Umbilical cord (tissue), 2 donors: ENCODE measurements around the gene GATA2. TPM values are rescaled to one million over a fixed set of nuclear protein-coding genes. Genes with fewer than 3 reads are reported as not detected.

Experiments used
- DNase-seq: peaks from one replicate; pipeline ENCODE4 v3.0.0-alpha.2; 2015; ENCODE audit warnings: low spot score
- total RNA-seq: library from RNA; depleted of rRNA; stranded (reverse); fragments of >200 nt; gene quantifications from one replicate; pipeline ENCODE4 v1.2.3, GENCODE V29; 2014; ENCODE audit warnings: low replicate concordance; ENCODE audit not compliant: insufficient read depth

The GATA2 gene
- total RNA-seq, 1 donor from 2014 or later, result 3.6 TPM

- DNase-seq, result no peak
Measured at GRCh38 chr3:128473737-128474136, 19.3 kb downstream of the GATA2 start.

GRCh38 chr3:128473180-128473519 is 19.9 kb downstream of the GATA2 start:
- no peak for DNase-seq

DNA sequence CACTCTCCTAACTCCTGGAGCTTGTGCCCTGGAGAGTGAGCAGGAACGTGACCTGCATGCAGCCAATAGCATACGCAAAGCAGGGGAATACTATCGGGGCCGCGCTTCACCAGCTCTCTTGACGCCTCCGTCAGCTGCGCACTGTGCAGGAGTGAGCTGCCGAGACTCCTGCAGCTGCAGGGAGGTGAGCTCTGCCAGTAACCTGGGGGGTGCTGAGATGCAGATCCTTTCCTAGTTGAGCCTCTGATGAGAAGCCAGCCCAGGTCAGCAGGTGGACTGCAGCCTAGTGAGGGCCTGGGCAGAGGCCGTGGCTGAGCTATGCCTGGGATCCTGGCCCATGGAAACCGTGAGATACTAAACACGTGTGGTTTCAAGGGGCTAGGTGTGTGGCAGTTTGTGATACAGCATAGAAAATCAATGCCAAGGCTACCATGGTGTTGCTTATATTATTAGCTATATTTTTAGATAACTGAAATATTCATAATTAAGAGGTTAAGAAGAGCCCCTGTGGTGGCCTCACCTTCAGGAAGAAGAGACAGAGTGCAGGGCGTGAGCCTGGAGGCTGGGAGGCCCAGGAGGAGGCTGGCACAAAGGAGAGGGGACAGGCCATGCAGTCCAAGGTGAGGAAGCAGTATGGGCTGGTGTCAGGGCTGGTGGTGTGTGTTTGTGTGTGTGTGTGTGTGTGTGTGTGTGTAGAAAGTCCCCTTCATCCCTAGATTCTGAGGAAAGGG is 20.4 kb downstream of the GATA2 start:
- no peak for DNase-seq

DNA sequence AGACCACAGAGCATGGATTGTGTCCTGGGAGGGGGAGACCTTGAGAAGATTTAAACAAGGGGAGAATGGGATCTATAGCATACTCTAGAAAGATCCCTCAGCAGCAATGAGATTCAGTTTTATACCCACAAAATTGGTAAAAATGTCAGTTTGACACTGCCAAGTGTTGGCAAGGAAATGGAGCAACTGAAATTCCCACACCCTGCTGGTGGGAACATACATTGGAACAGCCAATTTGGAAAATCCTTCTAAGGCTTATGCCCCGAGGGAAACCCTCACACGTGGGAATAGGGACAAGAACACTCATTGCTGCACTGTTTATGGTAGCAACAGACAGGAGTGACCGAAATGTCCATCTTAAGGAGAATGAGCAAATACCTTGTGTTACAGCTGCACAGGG is 21.3 kb downstream of the GATA2 start:
- no peak for DNase-seq

- DNase-seq, result no peak
Measured at GRCh38 chr3:128471110-128471509, 21.9 kb downstream of the GATA2 start.

DNA sequence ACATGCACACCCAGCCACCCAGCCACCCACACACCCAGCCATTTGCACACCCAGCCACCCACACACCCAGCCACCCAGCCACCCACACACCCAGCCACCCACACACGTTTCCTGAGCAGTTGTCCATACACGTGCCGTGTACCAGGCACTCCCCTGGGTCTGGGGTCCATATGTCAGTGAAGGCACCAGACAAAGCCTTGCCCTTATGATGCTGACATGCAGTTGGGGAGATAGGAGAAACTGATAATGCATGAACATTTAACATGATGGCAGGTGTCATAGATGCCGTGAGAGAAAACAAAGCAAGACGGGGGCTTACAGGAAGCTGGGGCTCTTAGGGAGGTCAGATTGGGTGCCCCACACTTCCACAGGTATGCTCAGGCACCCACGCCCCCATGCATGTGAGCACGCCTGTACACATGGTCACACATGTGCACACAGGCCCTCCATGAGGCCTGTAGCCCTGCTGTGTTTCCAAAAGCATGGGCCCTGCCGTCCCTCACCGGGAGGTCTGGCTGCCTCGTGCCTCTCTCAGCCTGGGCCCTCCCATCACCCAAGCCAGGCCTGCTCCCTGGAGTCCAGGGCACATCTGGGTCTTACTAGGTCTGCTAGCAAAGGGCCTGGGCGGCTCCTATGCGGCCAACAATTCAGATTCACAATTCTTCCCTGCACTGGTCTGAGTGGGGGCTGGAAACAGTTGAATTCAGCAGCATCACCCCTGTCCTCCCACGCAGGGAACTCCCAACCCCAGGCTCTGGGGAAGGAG is 22.7 kb downstream of the GATA2 start:
- no peak for DNase-seq

GRCh38 chr3:128469556-128469955 is 23.4 kb downstream of the GATA2 start:
- no peak for DNase-seq

GRCh38 chr3:128468791-128469527 is 24.0 kb downstream of the GATA2 start:
- DNase-seq, result no peak

DNA sequence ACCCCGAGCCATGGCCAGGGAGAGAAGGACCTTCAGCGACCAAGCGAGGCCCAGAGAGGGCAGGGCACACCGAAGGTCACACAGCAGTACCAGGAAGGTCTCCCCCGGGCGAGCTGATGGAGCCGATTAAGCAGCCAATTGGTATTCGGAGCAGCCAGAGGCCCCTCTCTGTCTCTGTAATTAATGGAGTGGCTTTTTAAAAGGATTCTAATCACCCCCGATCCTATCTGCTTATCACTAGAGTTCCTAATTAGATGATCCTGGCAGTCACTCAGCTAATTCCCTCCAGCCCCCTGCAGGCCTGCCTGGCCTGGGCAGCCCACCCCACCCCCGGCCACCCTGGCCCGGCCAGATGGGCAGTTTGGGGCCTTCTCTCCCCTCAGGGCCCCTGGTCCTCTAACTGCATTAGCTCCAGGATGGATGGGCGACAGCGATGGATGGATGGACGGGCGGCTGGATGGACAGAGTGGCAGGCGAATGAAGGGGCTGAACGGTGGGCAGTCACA is 24.7 kb downstream of the GATA2 start:
- no peak for DNase-seq

DNA sequence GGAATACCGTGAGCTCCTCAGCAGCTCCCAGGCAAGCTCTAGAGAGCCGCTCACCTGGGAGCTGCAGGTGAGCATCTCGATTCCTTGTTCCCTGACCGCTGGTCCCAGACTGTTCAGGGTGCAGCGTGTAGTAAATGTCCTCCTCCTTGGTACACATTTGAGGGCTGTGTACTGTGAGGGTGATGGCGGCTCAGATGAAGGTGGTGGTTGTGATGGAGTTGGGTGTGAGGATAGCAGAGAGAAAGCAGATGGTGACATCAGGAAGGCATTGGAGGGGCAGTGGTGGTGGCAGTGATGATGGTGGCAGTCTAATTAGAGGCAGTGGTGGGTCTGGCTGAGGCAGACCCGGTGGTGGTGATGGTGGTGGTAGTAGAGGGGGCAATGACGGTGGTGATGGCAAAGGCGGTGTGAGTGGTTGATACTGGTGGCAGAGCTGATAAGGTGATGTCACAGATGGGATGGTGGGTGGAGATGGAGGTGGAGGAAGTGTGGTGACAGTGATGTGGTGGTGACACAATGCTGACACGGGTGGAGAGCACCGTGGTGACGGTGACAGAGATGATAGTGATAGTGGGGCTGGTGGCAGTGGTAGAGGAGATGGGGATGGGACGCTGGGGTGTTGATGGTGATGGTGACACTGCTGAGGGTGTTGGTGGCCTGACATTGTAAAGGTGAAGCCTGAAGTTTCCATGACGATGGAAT is 26.0 kb downstream of the GATA2 start, which contains the start of gene DNAJB8:
Gene DNAJB8 (minus strand): TSS at position 51 of the 702 bp plus-strand sequence. CDS start 3,645 bp downstream, outside the sequence.
- no peak for DNase-seq

GRCh38 chr3:128464702-128465101 is 28.3 kb downstream of the GATA2 start:
- no peak for DNase-seq

DNA sequence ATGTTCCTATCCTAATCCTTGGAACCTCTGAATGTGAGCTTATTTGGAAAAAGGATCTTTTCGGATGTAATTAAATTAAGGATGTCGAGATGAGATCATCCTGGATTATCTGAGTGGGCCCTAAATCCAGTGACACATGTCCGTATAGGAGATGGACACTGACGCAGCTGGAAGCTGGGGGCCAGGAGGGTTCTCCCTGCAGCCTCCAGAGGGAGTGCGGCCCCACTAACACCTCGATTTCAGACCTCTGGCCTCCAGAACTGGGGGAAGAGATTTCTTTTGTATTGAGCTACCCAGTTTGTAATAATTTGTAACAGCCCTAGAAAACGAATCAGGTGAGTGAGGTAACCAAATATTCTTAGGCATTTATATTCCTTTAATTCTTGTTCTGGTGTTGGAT is 28.8 kb downstream of the GATA2 start:
- DNase-seq, result no peak

DNA sequence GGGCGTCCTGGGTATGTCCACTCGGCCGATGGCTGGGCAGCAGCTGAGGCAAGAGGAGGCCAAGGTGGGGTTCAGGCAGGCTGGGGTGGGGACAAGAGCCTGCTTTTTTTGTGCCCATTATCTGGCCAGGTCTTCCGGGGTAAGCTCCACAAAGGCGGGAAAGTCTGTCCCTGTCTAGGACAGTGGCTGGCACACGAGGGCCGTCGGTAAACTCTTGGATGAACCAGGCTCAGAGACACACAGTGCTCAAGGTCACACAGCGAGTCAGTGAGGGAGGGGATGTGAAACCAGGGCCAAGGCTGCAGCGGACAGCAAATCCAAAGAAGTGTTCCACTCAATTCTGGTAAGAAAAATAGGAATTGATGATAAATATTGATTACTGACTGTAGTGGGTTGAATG is 29.2 kb downstream of the GATA2 start:
- DNase-seq, result no peak

DNA sequence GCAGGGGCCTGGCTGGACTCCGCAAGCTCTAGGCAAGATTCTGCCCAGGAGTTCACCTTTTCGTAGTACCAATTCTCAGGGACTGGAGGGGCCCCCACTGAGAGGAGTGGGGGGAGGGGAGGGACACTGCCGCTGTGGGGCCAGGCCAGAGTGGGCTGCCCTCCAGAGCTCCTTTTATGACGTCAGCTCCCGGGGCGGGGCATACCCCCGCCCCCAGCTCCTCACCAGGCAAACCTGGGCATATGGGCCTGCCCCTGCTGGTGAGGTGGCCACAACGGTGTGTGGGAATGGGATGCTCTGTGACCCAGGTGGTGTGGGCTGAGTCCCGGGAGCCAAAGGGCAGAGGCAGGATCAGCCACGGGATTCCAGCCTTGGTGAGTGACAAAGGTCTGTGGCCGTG is 29.6 kb downstream of the GATA2 start:
- DNase-seq, result no peak

- DNase-seq, result no peak
Measured at GRCh38 chr3:128462931-128463330, 30.1 kb downstream of the GATA2 start.

DNA sequence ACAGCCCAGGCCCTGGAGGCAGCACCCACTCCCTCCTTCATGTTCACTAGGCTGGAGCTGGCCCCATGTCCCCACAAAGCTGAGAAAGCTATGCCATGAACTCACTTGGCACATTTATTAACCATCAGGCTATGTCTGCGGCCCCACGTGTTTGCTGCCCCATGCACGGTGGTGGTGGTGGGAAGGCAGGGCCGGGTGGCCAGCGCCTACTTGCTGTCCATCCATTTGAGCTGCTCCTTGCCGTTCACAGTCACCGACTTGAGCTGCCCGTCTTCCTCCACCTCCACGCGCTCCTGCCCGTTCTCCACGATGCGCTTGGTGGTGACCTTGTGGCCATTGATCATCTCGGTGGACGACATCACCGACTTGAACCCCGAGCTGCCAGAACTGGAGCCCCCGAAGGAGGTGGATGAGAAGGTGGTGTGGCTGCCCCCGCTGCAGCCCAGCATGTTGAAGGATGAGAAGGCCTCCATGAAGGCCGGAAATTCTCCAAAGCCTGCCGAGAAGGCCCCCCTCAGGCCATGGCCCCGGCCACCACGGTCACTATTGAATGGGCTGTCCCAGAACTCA is 30.6 kb downstream of the GATA2 start:
- DNase-seq, result no peak

DNA sequence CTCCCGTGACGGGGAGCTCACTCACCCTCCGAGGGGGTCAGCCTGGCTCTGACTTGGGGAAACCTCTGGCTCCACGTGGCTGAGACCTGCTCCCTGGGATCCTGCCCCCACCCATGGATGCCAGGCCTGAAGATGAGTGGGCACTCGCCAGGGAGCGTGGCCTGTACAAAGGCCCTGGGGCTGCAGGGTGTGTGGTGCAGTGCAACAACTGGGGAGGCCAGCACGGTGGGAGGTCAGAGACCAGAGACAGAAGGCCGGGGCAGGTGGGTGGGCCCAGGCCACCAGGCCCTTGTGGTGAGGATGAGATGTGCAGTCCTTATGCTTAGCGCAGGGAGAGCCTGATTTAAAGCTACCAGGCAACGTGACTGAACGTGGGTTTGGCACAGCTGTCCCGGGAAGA is 31.3 kb downstream of the GATA2 start:
- DNase-seq, result no peak

DNA sequence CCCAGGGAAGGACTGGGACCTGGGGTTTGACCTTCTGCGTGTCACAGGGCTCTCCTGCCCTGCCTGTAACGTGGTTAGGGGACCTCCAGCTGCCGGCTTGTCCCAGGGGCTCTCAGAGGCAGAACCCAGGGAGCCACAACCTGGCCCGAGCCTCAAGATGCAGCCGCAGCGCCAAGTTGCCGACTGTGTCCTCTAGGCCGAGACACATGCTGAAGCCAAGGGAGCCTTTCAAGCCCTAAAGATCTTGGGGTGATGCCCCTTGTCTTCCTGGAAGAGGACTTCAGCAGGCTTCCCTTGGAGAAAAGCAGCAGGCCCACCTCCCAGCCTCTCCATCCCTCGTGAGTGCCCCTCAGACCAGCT is 33.6 kb downstream of the GATA2 start:
- no peak for DNase-seq

- peak; percentile 39 for DNase-seq
Measured at GRCh38 chr3:128458746-128459460, 34.1 kb downstream of the GATA2 start.

- peak; percentile 85 for DNase-seq
Measured at GRCh38 chr3:128457937-128458336, 35.1 kb downstream of the GATA2 start.
